Measurements from ENCODE around the gene GNAI3.

Gene GNAI3

DNA sequence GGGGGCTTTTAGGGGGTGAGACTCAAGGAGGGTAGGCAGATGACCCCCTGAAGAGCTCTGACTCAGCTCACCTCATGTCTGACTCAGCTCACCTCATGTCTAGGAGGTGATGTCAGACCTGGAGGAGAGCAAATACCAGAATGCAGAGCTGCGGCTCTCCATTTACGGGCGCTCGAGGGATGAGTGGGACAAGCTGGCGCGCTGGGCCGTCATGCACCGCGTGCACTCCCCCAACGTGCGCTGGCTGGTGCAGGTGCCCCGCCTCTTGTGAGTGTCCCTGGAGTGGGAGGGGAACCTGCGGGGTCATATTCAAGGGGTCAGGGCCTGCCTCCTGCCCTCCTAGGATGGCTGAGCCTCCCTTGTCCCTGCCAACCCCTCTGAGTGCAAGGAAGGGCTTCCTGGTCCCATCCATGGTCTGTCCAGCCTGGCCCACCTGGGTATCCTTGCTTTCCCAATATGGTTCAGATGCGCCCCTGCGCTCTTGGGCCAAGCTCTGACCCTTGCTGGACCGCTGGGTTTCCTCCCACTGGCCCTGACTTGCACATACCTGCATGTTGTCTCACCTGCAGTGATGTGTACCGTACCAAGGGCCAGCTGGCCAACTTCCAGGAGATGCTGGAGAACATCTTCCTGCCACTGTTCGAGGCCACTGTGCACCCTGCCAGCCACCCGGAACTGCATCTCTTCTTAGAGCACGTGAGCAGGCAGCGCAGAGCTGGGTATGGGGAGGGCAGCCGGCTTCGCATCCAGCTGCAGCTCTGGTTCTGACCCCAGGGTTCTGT, 80.3 kb downstream of the GNAI3 start:
- TF ChIP-seq TEAD4 (IDR thresholded peaks at IDR 0.05) (no peak), FOXM1 (IDR thresholded peaks at IDR 0.05; ENCODE audit: borderline replicate concordance, low read depth) (no peak), EP300 (IDR thresholded peaks at IDR 0.05; ENCODE audit: borderline replicate concordance) (0 out of 2 replicates have a peak, but pooled peaks have one; percentile 14), YY1 (IDR thresholded peaks at IDR 0.05; ENCODE audit: low read depth) (no peak), CEBPB (IDR thresholded peaks at IDR 0.05) (no peak)
- TF ChIP-seq, protein P1, sequence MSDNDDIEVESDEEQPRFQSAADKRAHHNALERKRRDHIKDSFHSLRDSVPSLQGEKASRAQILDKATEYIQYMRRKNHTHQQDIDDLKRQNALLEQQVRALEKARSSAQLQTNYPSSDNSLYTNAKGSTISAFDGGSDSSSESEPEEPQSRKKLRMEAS (IDR thresholded peaks at IDR 0.05), result 0 out of 2 replicates have a peak, but pooled peaks have one; percentile 2

DNA sequence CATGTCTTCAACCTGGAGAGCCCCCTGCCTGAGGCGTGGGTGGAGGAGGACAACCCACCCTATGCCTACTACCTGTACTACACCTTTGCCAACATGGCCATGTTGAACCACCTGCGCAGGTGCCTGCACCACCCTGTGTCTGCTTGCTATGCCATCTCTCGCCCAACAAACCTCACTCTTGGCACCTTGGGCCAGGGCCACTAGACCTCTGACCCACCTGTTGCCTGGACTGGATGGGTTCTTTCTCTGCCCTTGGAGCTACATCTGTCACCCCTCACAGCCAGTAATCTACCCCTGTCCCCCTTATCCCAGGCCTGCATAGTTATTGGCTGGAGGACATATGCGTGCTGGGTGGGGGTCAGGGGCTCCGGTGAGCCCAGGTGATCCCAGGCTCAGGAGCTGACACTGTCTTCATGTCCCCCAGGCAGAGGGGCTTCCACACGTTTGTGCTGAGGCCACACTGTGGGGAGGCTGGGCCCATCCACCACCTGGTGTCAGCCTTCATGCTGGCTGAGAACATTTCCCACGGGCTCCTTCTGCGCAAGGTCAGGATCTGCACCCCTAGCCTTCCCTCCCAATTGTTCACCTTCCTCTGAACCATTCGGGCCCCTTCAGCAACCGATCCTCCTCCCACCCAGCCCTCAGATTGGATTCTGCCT, 81.1 kb downstream of the GNAI3 start:
- TF ChIP-seq YY1 (IDR thresholded peaks at IDR 0.05; ENCODE audit: low read depth) (no peak), EGR1 (IDR thresholded peaks at IDR 0.05) (no peak), FOXM1 (IDR thresholded peaks at IDR 0.05; ENCODE audit: borderline replicate concordance, low read depth) (no peak), EP300 (IDR thresholded peaks at IDR 0.05; ENCODE audit: borderline replicate concordance) (no peak), RAD21 (IDR thresholded peaks at IDR 0.05; ENCODE audit: low read depth) (no peak), NFIC (IDR thresholded peaks at IDR 0.05) (no peak), ZBTB7A (IDR thresholded peaks at IDR 0.05; ENCODE audit: low read depth) (no peak), CEBPB (IDR thresholded peaks at IDR 0.05) (no peak)
- TF ChIP-seq, protein P2, sequence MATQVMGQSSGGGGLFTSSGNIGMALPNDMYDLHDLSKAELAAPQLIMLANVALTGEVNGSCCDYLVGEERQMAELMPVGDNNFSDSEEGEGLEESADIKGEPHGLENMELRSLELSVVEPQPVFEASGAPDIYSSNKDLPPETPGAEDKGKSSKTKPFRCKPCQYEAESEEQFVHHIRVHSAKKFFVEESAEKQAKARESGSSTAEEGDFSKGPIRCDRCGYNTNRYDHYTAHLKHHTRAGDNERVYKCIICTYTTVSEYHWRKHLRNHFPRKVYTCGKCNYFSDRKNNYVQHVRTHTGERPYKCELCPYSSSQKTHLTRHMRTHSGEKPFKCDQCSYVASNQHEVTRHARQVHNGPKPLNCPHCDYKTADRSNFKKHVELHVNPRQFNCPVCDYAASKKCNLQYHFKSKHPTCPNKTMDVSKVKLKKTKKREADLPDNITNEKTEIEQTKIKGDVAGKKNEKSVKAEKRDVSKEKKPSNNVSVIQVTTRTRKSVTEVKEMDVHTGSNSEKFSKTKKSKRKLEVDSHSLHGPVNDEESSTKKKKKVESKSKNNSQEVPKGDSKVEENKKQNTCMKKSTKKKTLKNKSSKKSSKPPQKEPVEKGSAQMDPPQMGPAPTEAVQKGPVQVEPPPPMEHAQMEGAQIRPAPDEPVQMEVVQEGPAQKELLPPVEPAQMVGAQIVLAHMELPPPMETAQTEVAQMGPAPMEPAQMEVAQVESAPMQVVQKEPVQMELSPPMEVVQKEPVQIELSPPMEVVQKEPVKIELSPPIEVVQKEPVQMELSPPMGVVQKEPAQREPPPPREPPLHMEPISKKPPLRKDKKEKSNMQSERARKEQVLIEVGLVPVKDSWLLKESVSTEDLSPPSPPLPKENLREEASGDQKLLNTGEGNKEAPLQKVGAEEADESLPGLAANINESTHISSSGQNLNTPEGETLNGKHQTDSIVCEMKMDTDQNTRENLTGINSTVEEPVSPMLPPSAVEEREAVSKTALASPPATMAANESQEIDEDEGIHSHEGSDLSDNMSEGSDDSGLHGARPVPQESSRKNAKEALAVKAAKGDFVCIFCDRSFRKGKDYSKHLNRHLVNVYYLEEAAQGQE (IDR thresholded peaks at IDR 0.05; ENCODE audit: low read depth), result no peak

DNA sequence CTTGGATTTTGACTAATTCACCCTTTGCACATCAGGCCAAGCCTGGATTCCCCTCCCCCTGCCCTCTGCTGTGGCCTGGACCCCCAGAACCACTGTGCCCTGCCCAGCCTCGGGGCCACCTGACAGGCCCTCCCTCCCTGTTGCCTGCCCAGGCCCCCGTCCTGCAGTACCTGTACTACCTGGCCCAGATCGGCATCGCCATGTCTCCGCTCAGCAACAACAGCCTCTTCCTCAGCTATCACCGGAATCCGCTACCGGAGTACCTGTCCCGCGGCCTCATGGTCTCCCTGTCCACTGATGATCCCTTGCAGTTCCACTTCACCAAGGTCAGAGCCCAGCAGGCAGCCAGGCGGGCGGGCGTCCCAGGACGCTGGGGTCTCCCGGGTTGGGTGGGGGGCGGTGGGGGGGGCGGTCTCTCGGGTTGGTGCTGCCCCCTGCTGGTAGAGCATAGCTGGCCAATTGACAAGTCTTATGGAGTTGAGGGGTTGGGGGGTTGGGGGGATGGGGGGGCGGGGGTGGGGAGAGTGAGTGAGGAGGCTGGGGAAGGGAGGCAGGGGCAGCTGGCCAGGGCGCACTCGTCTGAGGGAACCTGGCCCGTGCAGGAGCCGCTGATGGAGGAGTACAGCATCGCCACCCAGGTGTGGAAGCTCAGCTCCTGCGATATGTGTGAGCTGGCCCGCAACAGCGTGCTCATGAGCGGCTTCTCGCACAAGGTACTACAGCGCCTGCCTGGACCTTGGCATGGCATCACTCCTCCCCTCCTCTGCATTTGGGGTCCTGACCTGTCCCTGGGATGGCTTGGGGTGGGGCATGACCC, 81.9 kb downstream of the GNAI3 start:
- TF ChIP-seq FOXM1 (IDR thresholded peaks at IDR 0.05; ENCODE audit: borderline replicate concordance, low read depth), result no peak
- no peak for TF ChIP-seq TEAD4 (IDR thresholded peaks at IDR 0.05)
- no peak for TF ChIP-seq EGR1 (IDR thresholded peaks at IDR 0.05)
- TF ChIP-seq, protein P2 (IDR thresholded peaks at IDR 0.05; ENCODE audit: low read depth), result no peak
- no peak for TF ChIP-seq YY1 (IDR thresholded peaks at IDR 0.05; ENCODE audit: low read depth)
- peak; percentile 63; the same call in 1 of the 2 replicates for TF ChIP-seq ZBTB7A (IDR thresholded peaks at IDR 0.05; ENCODE audit: low read depth)
- TF ChIP-seq, protein P3, sequence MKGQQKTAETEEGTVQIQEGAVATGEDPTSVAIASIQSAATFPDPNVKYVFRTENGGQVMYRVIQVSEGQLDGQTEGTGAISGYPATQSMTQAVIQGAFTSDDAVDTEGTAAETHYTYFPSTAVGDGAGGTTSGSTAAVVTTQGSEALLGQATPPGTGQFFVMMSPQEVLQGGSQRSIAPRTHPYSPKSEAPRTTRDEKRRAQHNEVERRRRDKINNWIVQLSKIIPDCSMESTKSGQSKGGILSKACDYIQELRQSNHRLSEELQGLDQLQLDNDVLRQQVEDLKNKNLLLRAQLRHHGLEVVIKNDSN (IDR thresholded peaks at IDR 0.05), result no peak
- TF ChIP-seq TCF12 (IDR thresholded peaks at IDR 0.05; ENCODE audit: low read depth), result no peak
- TF ChIP-seq EP300 (IDR thresholded peaks at IDR 0.05; ENCODE audit: borderline replicate concordance), result no peak
- TF ChIP-seq, protein P1 (IDR thresholded peaks at IDR 0.05), result no peak
- peak; percentile 34 for TF ChIP-seq RAD21 (IDR thresholded peaks at IDR 0.05; ENCODE audit: low read depth)
- TF ChIP-seq CREB1 (IDR thresholded peaks at IDR 0.05; ENCODE audit: low read depth), result no peak
- TF ChIP-seq CEBPB (IDR thresholded peaks at IDR 0.05), result no peak
- no peak for TF ChIP-seq NFIC (IDR thresholded peaks at IDR 0.05)
- TF ChIP-seq TAF1 (IDR thresholded peaks at IDR 0.05; ENCODE audit: low read depth), result no peak

DNA sequence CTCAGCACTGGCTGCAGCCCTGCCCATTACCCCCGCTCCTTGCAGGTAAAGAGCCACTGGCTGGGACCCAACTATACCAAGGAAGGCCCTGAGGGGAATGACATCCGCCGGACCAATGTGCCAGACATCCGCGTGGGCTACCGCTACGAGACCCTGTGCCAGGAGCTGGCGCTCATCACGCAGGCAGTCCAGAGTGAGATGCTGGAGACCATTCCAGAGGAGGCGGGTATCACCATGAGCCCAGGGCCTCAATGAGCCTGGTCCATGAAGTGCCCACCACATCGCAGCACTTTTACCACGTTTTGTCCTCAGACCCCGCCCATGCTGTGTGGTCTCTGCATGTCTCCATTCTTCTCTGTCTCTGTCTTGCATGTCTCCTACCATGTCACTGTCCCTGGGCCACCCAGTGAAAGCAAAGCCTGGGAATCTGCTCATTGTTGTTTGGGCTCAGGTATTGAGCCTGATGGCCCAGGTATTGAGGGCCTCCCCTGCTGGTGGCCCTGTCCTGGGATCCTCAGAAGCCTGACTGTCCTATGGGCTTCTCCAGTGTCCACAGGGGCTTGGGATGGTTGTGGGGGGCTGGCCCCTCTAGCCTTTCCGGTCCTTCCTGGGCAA, 82.6 kb downstream of the GNAI3 start:
- TF ChIP-seq TEAD4 (IDR thresholded peaks at IDR 0.05) (no peak), TAF1 (IDR thresholded peaks at IDR 0.05; ENCODE audit: low read depth) (no peak), EGR1 (IDR thresholded peaks at IDR 0.05) (no peak), YY1 (IDR thresholded peaks at IDR 0.05; ENCODE audit: low read depth) (no peak), TCF12 (IDR thresholded peaks at IDR 0.05; ENCODE audit: low read depth) (no peak), CREB1 (IDR thresholded peaks at IDR 0.05; ENCODE audit: low read depth) (no peak), CEBPB (IDR thresholded peaks at IDR 0.05) (no peak), FOXM1 (IDR thresholded peaks at IDR 0.05; ENCODE audit: borderline replicate concordance, low read depth) (no peak), NFIC (IDR thresholded peaks at IDR 0.05) (no peak), ZBTB7A (IDR thresholded peaks at IDR 0.05; ENCODE audit: low read depth) (no peak), EP300 (IDR thresholded peaks at IDR 0.05; ENCODE audit: borderline replicate concordance) (no peak)
- TF ChIP-seq, protein P2 (IDR thresholded peaks at IDR 0.05; ENCODE audit: low read depth), result no peak
- TF ChIP-seq, protein P1 (IDR thresholded peaks at IDR 0.05), result no peak
- TF ChIP-seq, protein P3 (IDR thresholded peaks at IDR 0.05), result no peak

All from Ishikawa (cell line).